HG03342 (cell line): ENCODE measurements around the gene MMP17.

Source experiments
- ATAC-seq: cut with Tn5 transposase; IDR thresholded peaks from one replicate; pipeline ENCODE4 v1.9.1; 2021; ENCODE audit warnings: mild to moderate bottlenecking, moderate library complexity; ENCODE audit not compliant: unreplicated experiment

MMP17 gene

GRCh38 chr12:131847456-131847855 lies 19.3 kb downstream of the MMP17 start:
- ATAC-seq = no peak

- ATAC-seq = no peak
Observed at GRCh38 chr12:131848753-131849152, 20.6 kb downstream of the MMP17 start.

- ATAC-seq = no peak
Observed at GRCh38 chr12:131849700-131850553, 21.7 kb downstream of the MMP17 start.

GRCh38 chr12:131850856-131851559 lies 22.8 kb downstream of the MMP17 start:
- ATAC-seq = no peak

GRCh38 chr12:131851741-131852550 lies 23.8 kb downstream of the MMP17 start:
- no peak for ATAC-seq

- ATAC-seq = no peak
Observed at GRCh38 chr12:131852551-131853299, 24.5 kb downstream of the MMP17 start.

GRCh38 chr12:131853832-131854797 lies 25.9 kb downstream of the MMP17 start:
- ATAC-seq = no peak

GRCh38 chr12:131854861-131855476 lies 26.8 kb downstream of the MMP17 start:
- no peak for ATAC-seq

- no peak for ATAC-seq
Observed at GRCh38 chr12:131855521-131856142, 27.4 kb downstream of the MMP17 start.

- ATAC-seq = no peak
Observed at GRCh38 chr12:131856366-131857097, 28.3 kb downstream of the MMP17 start.

GRCh38 chr12:131857908-131858850 lies 30.0 kb downstream of the MMP17 start:
- ATAC-seq = no peak

GRCh38 chr12:131860472-131861260 lies 32.5 kb downstream of the MMP17 start:
- no peak for ATAC-seq

- ATAC-seq = no peak
Observed at GRCh38 chr12:131861261-131862083, 33.3 kb downstream of the MMP17 start.

- no peak for ATAC-seq
Observed at GRCh38 chr12:131862084-131862441, 33.9 kb downstream of the MMP17 start.

- ATAC-seq = no peak
Observed at GRCh38 chr12:131862600-131862993, 34.4 kb downstream of the MMP17 start.
